OCI-LY3 (cell line): ENCODE data around the gene R3HDM4.

ENCODE experiments used
- H2AFZ ChIP-seq: fragments of 200-600, 300-600 bp; shearing (Covaris generic); 2 replicates; pipeline ENCODE4 v1.6.0; 2014; ENCODE audit warnings: antibody characterized with exemption, low read depth, low read length
- H3K27ac ChIP-seq: fragments of 200-600, 300-600 bp; sonication (generic); 2 replicates; pipeline ENCODE4 v1.5.1; 2014; ENCODE audit warnings: mild to moderate bottlenecking, low read length, moderate library complexity, mixed read lengths
- H3K27me3 ChIP-seq: fragments of 200-600, 300-600 bp; sonication (generic); 2 replicates; pipeline ENCODE4 v1.6.1; 2014; ENCODE audit warnings: low read depth, low read length, mixed read lengths
- H3K36me3 ChIP-seq: fragments of 200-600, 300-600 bp; sonication (generic); replicated peaks from 2 replicates; pipeline ENCODE3; 2014; ENCODE audit warnings: low read depth, low read length, mixed read lengths
- H3K4me1 ChIP-seq: fragments of 300-600, 200-600 bp; sonication (generic); 2 replicates; pipeline ENCODE4 v1.6.1; 2014; ENCODE audit warnings: low read length, mixed read lengths
- H3K4me2 ChIP-seq: fragments of 200-600, 300-600 bp; sonication (generic); 2 replicates; pipeline ENCODE4 v1.6.1; 2014; ENCODE audit warnings: low read length, mixed read lengths
- H3K4me3 ChIP-seq: fragments of 300-600, 200-600 bp; sonication (generic); 2 replicates; pipeline ENCODE4 v1.5.1; 2014; ENCODE audit warnings: antibody characterized with exemption, mild to moderate bottlenecking, low read length, moderate library complexity
- H3K79me2 ChIP-seq: fragments of 300-600, 200-600 bp; shearing (Covaris generic); 2 replicates; pipeline ENCODE4 v1.6.1; 2014; ENCODE audit warnings: mild to moderate bottlenecking, low read length, mixed read lengths
- H3K9ac ChIP-seq: fragments of 300-600, 200-600 bp; shearing (Covaris generic); 2 replicates; pipeline ENCODE4 v1.6.0; 2014; ENCODE audit warnings: mild to moderate bottlenecking, low read length, moderate library complexity
- H3K9me3 ChIP-seq: fragments of 200-600, 300-600 bp; shearing (Covaris generic); 2 replicates; pipeline ENCODE4 v1.6.1; 2014; ENCODE audit warnings: low read length, mixed read lengths; ENCODE audit not compliant: insufficient read depth
- H4K20me1 ChIP-seq: fragments of 200-600, 300-600 bp; sonication (generic); 2 replicates; pipeline ENCODE4 v1.6.1; 2016; ENCODE audit warnings: low read length, mixed read lengths; ENCODE audit not compliant: insufficient read depth
- EZH2phosphoT487 ChIP-seq: fragments of 200-600 bp; shearing (Covaris generic); IDR thresholded peaks from 2 replicates; pipeline ENCODE4 v1.6.1; 2018; ENCODE audit warnings: antibody characterized with exemption, mixed run types, low read depth
- TF ChIP-seq, protein P1 (sequence below): fragments of 200-600, 300-600 bp; sonication (generic); IDR thresholded peaks from 2 replicates; pipeline ENCODE4 v1.5.1; 2014; ENCODE audit warnings: antibody characterized with exemption, low read length, low read depth

The R3HDM4 gene

DNA sequence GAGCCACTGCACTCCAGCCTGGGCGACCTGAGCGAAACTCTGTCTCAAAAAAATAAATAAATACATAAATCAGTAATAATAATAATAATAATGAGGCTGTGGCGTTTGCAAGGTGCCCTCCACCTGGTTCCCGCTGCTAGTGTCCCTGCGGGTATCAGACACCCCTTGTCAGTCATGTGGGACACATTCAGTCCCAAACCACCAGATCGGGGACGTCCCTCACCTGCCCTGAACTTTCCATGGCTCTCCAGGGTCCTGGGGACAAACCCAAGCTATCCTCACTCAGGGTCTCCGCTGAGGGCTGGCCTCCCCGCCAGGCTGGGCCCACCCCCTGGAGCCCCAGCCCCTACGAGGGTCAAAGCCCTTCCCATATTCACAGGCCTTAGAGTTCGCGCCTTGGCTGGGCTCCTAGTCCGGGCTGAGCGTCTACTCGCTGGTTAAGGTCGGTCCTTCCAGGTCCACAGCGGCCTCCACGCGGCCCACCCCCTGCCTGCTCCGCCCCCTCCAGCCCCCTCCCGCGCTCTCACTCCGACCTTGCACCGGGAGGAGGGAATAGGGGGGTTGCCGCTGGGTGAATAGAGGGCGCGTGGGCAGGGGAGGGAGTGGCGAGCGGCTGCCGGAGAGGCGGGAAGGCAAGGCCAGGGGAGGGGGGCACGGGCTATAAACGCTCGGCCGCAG is 3.8 kb upstream of the R3HDM4 start:
- Histone ChIP-seq H3K9me3 (no peaks in the 10 kb centered on the region), H3K27ac (peak overlapping the region; percentile 47), H3K79me2 (peaks cover 16% of the 10 kb centered on the region), H3K36me3 (no peaks in the 10 kb centered on the region), H3K9ac (peak overlapping the region; percentile 72), H3K4me2 (peak overlapping the region; percentile 93), H2AFZ (no peak overlapping the region; the same call in 1 of the 2 replicates), H4K20me1 (no peaks in the 10 kb centered on the region), H3K27me3 (no peaks in the 10 kb centered on the region), H3K4me3 (peak overlapping the region; percentile 78), H3K4me1 (peaks cover 20% of the 10 kb centered on the region)
- TF ChIP-seq, protein P1, sequence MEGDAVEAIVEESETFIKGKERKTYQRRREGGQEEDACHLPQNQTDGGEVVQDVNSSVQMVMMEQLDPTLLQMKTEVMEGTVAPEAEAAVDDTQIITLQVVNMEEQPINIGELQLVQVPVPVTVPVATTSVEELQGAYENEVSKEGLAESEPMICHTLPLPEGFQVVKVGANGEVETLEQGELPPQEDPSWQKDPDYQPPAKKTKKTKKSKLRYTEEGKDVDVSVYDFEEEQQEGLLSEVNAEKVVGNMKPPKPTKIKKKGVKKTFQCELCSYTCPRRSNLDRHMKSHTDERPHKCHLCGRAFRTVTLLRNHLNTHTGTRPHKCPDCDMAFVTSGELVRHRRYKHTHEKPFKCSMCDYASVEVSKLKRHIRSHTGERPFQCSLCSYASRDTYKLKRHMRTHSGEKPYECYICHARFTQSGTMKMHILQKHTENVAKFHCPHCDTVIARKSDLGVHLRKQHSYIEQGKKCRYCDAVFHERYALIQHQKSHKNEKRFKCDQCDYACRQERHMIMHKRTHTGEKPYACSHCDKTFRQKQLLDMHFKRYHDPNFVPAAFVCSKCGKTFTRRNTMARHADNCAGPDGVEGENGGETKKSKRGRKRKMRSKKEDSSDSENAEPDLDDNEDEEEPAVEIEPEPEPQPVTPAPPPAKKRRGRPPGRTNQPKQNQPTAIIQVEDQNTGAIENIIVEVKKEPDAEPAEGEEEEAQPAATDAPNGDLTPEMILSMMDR = no peak
- no peak for TF ChIP-seq EZH2phosphoT487

DNA sequence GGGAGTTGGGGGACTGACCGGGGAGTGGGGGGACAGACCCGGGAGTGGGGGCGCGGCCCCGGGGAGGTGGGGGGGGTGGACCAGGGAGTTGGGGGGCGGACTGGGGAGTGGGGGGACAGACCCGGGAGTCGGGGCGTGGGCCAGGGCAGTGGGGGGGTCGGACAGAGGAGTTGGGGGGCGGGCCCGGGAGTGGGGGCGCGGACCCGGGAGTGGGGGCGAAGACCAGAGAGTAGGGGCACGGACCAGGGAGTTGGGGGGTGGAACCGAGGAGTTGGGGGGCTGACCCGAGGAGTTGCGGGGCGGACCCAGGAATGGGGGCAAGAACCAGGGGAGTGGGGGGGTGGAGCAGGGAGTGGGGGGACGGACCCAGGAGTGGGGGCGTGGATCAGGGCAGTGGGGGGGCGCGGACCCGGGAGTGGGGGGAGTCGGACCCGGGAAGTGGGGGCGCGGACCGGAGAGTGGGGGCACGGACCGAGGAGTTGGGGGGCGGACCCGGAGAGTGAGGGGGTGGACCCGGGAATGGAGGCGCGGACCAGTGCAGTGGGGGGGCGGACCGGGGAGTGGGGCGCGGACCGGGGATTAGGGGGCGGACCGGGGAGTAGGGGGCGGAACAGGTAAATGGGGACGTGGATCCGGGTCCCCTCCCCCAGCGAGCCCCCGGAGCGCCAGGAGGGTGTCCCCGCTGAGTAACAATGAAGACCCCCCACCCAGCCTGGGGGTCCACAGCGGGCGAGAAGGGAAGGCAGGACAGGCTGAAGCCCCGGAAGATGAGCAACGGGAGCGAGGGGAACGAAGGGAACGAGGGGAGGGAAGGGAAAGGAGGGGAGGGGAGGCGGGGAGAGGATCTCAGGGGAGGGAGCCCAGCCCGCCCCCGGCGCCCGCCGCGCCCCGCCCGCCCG is 589 bp downstream of the R3HDM4 start:
- TF ChIP-seq, protein P1 = no peak
- TF ChIP-seq EZH2phosphoT487 = no peak
- Histone ChIP-seq H3K79me2 (peaks cover 60% of the 10 kb centered on the region), H3K9ac (peak overlapping the region; percentile 93), H4K20me1 (peaks cover 4% of the 10 kb centered on the region; the same call in 1 of the 2 replicates), H3K4me3 (peak overlapping the region; percentile 96), H3K27me3 (no peaks in the 10 kb centered on the region), H3K4me1 (peaks cover 50% of the 10 kb centered on the region), H2AFZ (no peak overlapping the region), H3K9me3 (no peaks in the 10 kb centered on the region), H3K36me3 (peaks cover 23% of the 10 kb centered on the region), H3K27ac (peak overlapping the region; percentile 80), H3K4me2 (peak overlapping the region; percentile 53)

DNA sequence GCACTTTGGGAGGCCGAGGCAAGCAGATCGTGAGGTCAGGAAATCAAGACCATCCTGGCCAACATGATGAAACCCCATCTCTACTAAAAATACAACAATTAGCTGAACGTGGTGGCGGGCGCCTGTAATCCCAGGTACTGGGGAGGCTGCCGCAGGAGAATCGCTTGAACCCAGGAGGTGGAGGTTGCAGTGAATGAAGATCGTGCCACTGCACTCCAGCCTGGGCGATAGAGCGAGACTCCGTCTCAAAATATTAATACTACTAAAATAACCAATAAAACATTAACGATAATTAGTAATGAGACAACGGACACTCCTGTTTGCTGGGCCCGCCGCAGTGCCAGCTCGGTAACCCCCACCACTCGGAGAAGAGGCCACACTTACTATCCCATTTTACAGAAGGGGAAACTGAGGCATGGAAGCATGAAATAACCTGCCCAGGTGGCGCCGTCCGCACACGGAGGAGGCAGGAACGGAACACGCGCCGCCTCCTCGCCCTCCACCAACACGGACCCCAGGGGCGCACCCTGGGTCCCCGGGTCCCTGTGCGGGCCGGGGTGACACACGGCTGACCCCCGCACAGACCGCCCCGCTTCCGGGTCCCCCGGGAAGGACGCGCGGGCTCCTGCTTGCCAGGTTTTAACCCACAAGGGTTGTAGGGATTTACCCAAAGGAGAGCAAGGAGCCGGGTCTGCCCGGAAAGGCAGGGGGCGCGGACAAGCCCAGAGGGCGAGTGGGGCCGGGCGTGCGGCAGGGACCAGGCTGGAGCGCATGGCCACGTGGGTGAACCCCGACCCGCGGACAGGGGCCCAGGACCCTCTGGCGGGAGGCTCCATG is 1.6 kb downstream of the R3HDM4 start:
- peak overlapping the region; percentile 77 for H3K4me2 ChIP-seq
- no peak for TF ChIP-seq EZH2phosphoT487
- TF ChIP-seq, protein P1 = no peak
- peak overlapping the region; percentile 60 for H3K27ac ChIP-seq
- peaks cover 55% of the 10 kb centered on the region for H3K4me1 ChIP-seq
- H2AFZ ChIP-seq = no peak overlapping the region
- H3K9ac ChIP-seq = peak overlapping the region; percentile 59
- H3K27me3 ChIP-seq = no peaks in the 10 kb centered on the region
- H3K9me3 ChIP-seq = no peaks in the 10 kb centered on the region
- peaks cover 29% of the 10 kb centered on the region for H3K36me3 ChIP-seq
- peak overlapping the region; percentile 96 for H3K4me3 ChIP-seq
- peaks cover 70% of the 10 kb centered on the region for H3K79me2 ChIP-seq
- H4K20me1 ChIP-seq = peaks cover 4% of the 10 kb centered on the region; the same call in 1 of the 2 replicates
